Fibroblast of skin of scalp (primary cell): ENCODE data around the gene SNRNP200. TPM values are rescaled to one million over a fixed set of nuclear protein-coding genes. Genes with fewer than 3 reads are reported as not detected.

ENCODE experiments used
- DNase-seq: peaks from one replicate; pipeline ENCODE4 v3.0.0-alpha.2; 2013
- polyA plus RNA-seq, 2 experiments: library from polyadenylated mRNA; unstranded; fragments of 120-200 nt; gene quantifications; one replicate each; pipeline ENCODE4 v1.2.1, GENCODE V29; 2013; ENCODE audit not compliant: insufficient read length in 2 of 2

Gene SNRNP200
- 87.9 TPM for polyA plus RNA-seq (2013, experiment 1 of 2; ENCODE audit: insufficient read length)
- 88.4 TPM for polyA plus RNA-seq (2013, experiment 2 of 2; ENCODE audit: insufficient read length)

GRCh38 chr2:96305091-96305978 lies at the start of gene SNRNP200:
SNRNP200 (minus strand) TSS chr2:96305546; CDS start chr2:96305437, 109 bp downstream.
- DNase-seq = peak; percentile 83

- no peak for DNase-seq
Observed at GRCh38 chr2:96354492-96354891, 49.1 kb upstream of the SNRNP200 start.

GRCh38 chr2:96353606-96354101 lies 48.3 kb upstream of the SNRNP200 start:
- DNase-seq = peak; percentile 65

- DNase-seq = peak; percentile 49
Observed at GRCh38 chr2:96353032-96353561, 47.8 kb upstream of the SNRNP200 start.

- no peak for DNase-seq
Observed at GRCh38 chr2:96347395-96347794, 42.0 kb upstream of the SNRNP200 start.

GRCh38 chr2:96345868-96346462 lies 40.6 kb upstream of the SNRNP200 start:
- no peak for DNase-seq

- DNase-seq = no peak
Observed at GRCh38 chr2:96345438-96345837, 40.1 kb upstream of the SNRNP200 start.

- DNase-seq = no peak
Observed at GRCh38 chr2:96344011-96344410, 38.7 kb upstream of the SNRNP200 start.

GRCh38 chr2:96342085-96342484 lies 36.7 kb upstream of the SNRNP200 start:
- DNase-seq = peak; percentile 48

GRCh38 chr2:96341641-96342040 lies 36.3 kb upstream of the SNRNP200 start:
- no peak for DNase-seq

- peak; percentile 14 for DNase-seq
Observed at GRCh38 chr2:96340493-96341414, 35.4 kb upstream of the SNRNP200 start.

GRCh38 chr2:96336873-96337272 lies 31.5 kb upstream of the SNRNP200 start:
- DNase-seq = no peak

- no peak for DNase-seq
Observed at GRCh38 chr2:96336104-96336775, 30.9 kb upstream of the SNRNP200 start.

GRCh38 chr2:96333708-96334107 lies 28.4 kb upstream of the SNRNP200 start:
- DNase-seq = no peak

GRCh38 chr2:96330407-96330806 lies 25.1 kb upstream of the SNRNP200 start:
- DNase-seq = peak; percentile 47

- no peak for DNase-seq
Observed at GRCh38 chr2:96329874-96330273, 24.5 kb upstream of the SNRNP200 start.

GRCh38 chr2:96329456-96329855 lies 24.1 kb upstream of the SNRNP200 start:
- peak; percentile 67 for DNase-seq

GRCh38 chr2:96326990-96327820 lies 21.9 kb upstream of the SNRNP200 start:
- no peak for DNase-seq

- no peak for DNase-seq
Observed at GRCh38 chr2:96326564-96326963, 21.2 kb upstream of the SNRNP200 start.

GRCh38 chr2:96325884-96326255 lies 20.5 kb upstream of the SNRNP200 start:
- no peak for DNase-seq
